Ovary (tissue), 9 donors: ENCODE data around the gene FKBP15. TPM values are rescaled to one million over a fixed set of nuclear protein-coding genes. Genes with fewer than 3 reads are reported as not detected.

ENCODE experiments used
- DNase-seq, 5 donors: peaks; one replicate each; pipeline ENCODE4 v3.0.0-alpha.2; 2019 to 2020
- H3K27ac ChIP-seq, 2 donors: fragments of 200-600 bp; one replicate each; pipeline versions ENCODE4 v1.5.1 to v1.8.0; 2019 to 2022
- H3K27me3 ChIP-seq: fragments of 200-600 bp; one replicate; pipeline ENCODE4 v1.8.0; 2022
- H3K36me3 ChIP-seq: fragments of 200-600 bp; sonication (generic); one replicate; pipeline ENCODE4 v1.5.1; 2019
- H3K4me1 ChIP-seq: one replicate; pipeline ENCODE4 v1.8.1; 2013; ENCODE audit warnings: mild to moderate bottlenecking, moderate library complexity; ENCODE audit not compliant: insufficient read depth
- H3K4me3 ChIP-seq: fragments of 200-600 bp; sonication (generic); one replicate; pipeline ENCODE4 v1.5.1; 2017
- H3K9me3 ChIP-seq, 2 donors: fragments of 200-600 bp in 1 of 2; sonication (generic) in 1 of 2; one replicate each; pipeline versions ENCODE4 v1.5.1 to v1.8.1; 2013 to 2019; ENCODE audit warnings: mild to moderate bottlenecking in 1 of 2, moderate library complexity in 1 of 2
- CTCF ChIP-seq, 3 donors: fragments of 450-650 bp in 2 of 3; fragments of 200-600 bp in 1 of 3; IDR thresholded peaks; one replicate each; pipeline versions ENCODE4 v1.5.1 to v1.8.0; 2016 to 2022; ENCODE audit warnings: antibody characterized with exemption in 3 of 3, mild to moderate bottlenecking in 1 of 3
- EP300 ChIP-seq: sonication (generic); formaldehyde crosslinking; IDR thresholded peaks from one replicate; pipeline ENCODE4 v1.6.1; 2017; ENCODE audit warnings: antibody characterized with exemption
- POLR2A ChIP-seq: fragments of 450-650 bp; IDR thresholded peaks from one replicate; pipeline ENCODE4 v1.6.1; 2017; ENCODE audit warnings: antibody characterized with exemption, mild to moderate bottlenecking, moderate library complexity
- WGBS, 3 donors: extraction: QIAGEN DNeasy Blood & Tissue Kit in 1 of 3; methylation state at CpG; one replicate each; pipeline versions ENCODE4 v1.1.5 to v1.1.7; 2013 to 2017; 5-methylcytosine and 5-hydroxymethylcytosine counted together
- intact Hi-C, 4 donors: fragments of 100-400 bp; cut with DNase I; formaldehyde crosslinking; loops; one replicate each; pipeline versions ENCODE4 v1.11.0 to v1.15.1; 2022 to 2023
- polyA plus RNA-seq, 2 donors: library from polyadenylated mRNA; stranded (reverse); fragments of 200-250 nt in 1 of 2; fragments of 350-450 nt in 1 of 2; fragmentation: Illumina TruSeq in 1 of 2; extraction: RNeasy Lipid Tissue Mini Kit (QIAGEN cat#74804) in 1 of 2; gene quantifications; one replicate each; pipeline ENCODE4 v1.2.3, GENCODE V29; 2013 to 2014
- total RNA-seq, 7 donors: library from RNA; depleted of rRNA in 2 of 7; stranded (reverse); fragments of >200 nt in 2 of 7; fragmentation: NEBNext Ultra II Directional in 3 of 7; extraction: Animal tissue kit (Norgen Biotek cat#: 25700) in 3 of 7; gene quantifications; one replicate each; pipeline versions ENCODE4 v1.1.0 to v1.2.4, GENCODE V29; 2016 to 2023
- donor health status: DM: no; HTN: no; CAD: no; lungs with moderate emphysema.
- donor health status: DM: no; HTN: no; CAD: no.
- donor health status: Bipolar disorder and iron deficiency.
- donor health status: DM: yes; HTN: yes; CAD: no.
- donor health status: DM: no; HTN: no; CAD: no.
- donor health status: DM: yes; HTN: yes; CAD: no.

Gene FKBP15
- total and polyA plus RNA-seq, 9 donors: 10.9 to 32.9 (median 20.2) TPM

- Histone ChIP-seq H3K27me3 (no peaks in the 10 kb centered on the region), H3K4me1 (peaks cover 3% of the 10 kb centered on the region), H3K4me3 (no peak overlapping the region), H3K9me3 (no peaks in the 10 kb centered on the region), H3K36me3 (no peaks in the 10 kb centered on the region), H3K27ac (no peak overlapping the region)
- DNase-seq: no peak
- WGBS, 3 donors: 89 to 95% (median 89%) methylated on average over 5 of the region's 5 CpGs
- no peak for TF ChIP-seq CTCF (IDR thresholded peaks at IDR 0.05)
- TF ChIP-seq POLR2A: no peak
- no peak for TF ChIP-seq EP300
- intact Hi-C loops: no loop called here
These were observed 62.6 kb downstream of the FKBP15 start for GRCh38 chr9:113158446-113158845.

GRCh38 chr9:113156880-113157279, 64.2 kb downstream of the FKBP15 start:
- DNase-seq: no peak
- TF ChIP-seq POLR2A (no peak), EP300 (no peak), CTCF (IDR thresholded peaks at IDR 0.05) (no peak)
- 65 to 75% (median 71%) methylated on average over 1 of the region's 1 CpG for WGBS, 3 donors
- H3K27me3 ChIP-seq: no peaks in the 10 kb centered on the region
- intact Hi-C loops: no loop called here
- H3K4me3 ChIP-seq: no peak overlapping the region
- no peak overlapping the region for H3K27ac ChIP-seq
- H3K4me1 ChIP-seq: peaks cover 4% of the 10 kb centered on the region
- no peaks in the 10 kb centered on the region for H3K9me3 ChIP-seq
- H3K36me3 ChIP-seq: no peaks in the 10 kb centered on the region

GRCh38 chr9:113155911-113156588, 65.0 kb downstream of the FKBP15 start:
- no peak for DNase-seq
- intact Hi-C loops: no loop called here
- no peaks in the 10 kb centered on the region for H3K36me3 ChIP-seq
- H3K27ac ChIP-seq: no peak overlapping the region
- no peak for TF ChIP-seq POLR2A
- no peak for TF ChIP-seq EP300
- TF ChIP-seq CTCF (IDR thresholded peaks at IDR 0.05): no peak
- H3K4me1 ChIP-seq: peaks cover 7% of the 10 kb centered on the region
- no peaks in the 10 kb centered on the region for H3K27me3 ChIP-seq
- H3K4me3 ChIP-seq: no peak overlapping the region
- WGBS, 3 donors: 35 to 45% (median 43%) methylated on average over 7 of the region's 7 CpGs
- no peaks in the 10 kb centered on the region for H3K9me3 ChIP-seq

GRCh38 chr9:113154946-113155345, 66.1 kb downstream of the FKBP15 start:
- no peaks in the 10 kb centered on the region for H3K36me3 ChIP-seq
- no peak for DNase-seq
- H3K27ac ChIP-seq: no peak overlapping the region
- no peak overlapping the region for H3K4me3 ChIP-seq
- TF ChIP-seq EP300 (no peak), POLR2A (no peak), CTCF (IDR thresholded peaks at IDR 0.05) (no peak)
- H3K4me1 ChIP-seq: peaks cover 8% of the 10 kb centered on the region
- H3K27me3 ChIP-seq: no peaks in the 10 kb centered on the region
- H3K9me3 ChIP-seq: no peaks in the 10 kb centered on the region
- 5 to 23% (median 14%) methylated on average over 2 of the region's 2 CpGs for WGBS, 3 donors
- intact Hi-C loops: no loop called here
